Frontal cortex (tissue), 4 donors: ENCODE data around the gene PRSS21. TPM values are rescaled to one million over a fixed set of nuclear protein-coding genes. Genes with fewer than 3 reads are reported as not detected.

Source experiments
- DNase-seq, 2 donors: peaks; one replicate each; pipeline ENCODE4 v3.0.0; 2012; ENCODE audit warnings: low spot score in 2 of 2
- FAIRE-seq: peaks from 2 replicates; lab custom pipeline; 2012; peaks lifted over from hg19 to GRCh38; lab: Jason Lieb, UNC
- total RNA-seq: library from RNA; depleted of rRNA; stranded (reverse); fragments of >200 nt; gene quantifications from one replicate; pipeline ENCODE4 v1.2.3, GENCODE V29; 2014
- donor health status: control.
- donor health status: control.
- donor health status: control.

Gene PRSS21
- total RNA-seq, 1 donor from 2014 or later = not detected

GRCh38 chr16:2779151-2779920 lies 37.7 kb upstream of the PRSS21 start:
- FAIRE-seq = no peak
- DNase-seq = no peak

DNA sequence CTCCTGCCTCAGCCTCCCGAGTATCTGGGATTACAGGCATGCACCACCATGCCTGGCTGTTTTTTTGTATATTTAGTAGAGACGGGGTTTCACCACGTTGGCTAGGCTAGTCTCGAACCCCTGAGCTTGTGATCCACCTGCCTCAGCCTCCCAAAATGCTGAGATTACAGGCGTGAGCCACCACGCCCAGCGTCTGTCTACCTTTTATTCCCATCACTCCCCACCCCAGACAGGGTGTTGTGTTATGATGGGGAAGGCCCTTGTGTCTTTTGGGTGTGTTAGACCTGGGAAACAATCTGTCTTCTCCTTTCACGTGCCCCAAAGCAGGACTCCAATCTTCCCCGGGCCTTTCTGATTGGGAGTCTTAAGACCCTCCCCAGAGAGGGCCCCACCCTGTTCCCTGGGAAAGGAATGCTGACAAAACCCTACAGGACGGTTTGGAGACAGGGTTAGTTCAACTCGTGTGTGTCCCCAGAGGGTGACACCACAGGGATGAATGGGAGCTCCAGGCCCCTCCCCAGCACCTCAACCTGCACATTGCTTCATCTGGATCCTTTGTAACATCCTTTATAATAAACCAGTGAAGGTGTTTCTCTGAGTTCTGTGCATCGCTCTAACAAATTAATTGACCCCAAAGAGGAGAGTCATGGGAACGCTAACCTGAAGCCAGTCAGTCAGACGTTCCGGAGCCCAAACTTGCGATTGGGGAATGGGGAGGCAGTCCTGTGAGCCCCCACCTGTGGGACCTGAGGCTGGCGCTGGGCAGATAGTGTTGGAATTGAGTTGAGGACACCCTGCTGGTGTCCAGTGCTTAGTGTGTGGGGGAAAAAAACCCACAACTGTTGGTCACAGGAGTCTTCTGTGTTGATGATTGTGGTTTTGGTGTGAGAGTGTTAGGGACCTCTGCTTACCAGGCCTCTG lies 36.8 kb upstream of the PRSS21 start:
- FAIRE-seq = no peak
- DNase-seq = no peak

- DNase-seq = no peak
- FAIRE-seq = no peak
These were observed 34.3 kb upstream of the PRSS21 start for GRCh38 chr16:2782583-2783351.

- FAIRE-seq (no peak), DNase-seq (no peak)
These were observed 33.3 kb upstream of the PRSS21 start for GRCh38 chr16:2783581-2784357.

- DNase-seq (no peak), FAIRE-seq (no peak)
These were observed 32.5 kb upstream of the PRSS21 start for GRCh38 chr16:2784358-2785100.

DNA sequence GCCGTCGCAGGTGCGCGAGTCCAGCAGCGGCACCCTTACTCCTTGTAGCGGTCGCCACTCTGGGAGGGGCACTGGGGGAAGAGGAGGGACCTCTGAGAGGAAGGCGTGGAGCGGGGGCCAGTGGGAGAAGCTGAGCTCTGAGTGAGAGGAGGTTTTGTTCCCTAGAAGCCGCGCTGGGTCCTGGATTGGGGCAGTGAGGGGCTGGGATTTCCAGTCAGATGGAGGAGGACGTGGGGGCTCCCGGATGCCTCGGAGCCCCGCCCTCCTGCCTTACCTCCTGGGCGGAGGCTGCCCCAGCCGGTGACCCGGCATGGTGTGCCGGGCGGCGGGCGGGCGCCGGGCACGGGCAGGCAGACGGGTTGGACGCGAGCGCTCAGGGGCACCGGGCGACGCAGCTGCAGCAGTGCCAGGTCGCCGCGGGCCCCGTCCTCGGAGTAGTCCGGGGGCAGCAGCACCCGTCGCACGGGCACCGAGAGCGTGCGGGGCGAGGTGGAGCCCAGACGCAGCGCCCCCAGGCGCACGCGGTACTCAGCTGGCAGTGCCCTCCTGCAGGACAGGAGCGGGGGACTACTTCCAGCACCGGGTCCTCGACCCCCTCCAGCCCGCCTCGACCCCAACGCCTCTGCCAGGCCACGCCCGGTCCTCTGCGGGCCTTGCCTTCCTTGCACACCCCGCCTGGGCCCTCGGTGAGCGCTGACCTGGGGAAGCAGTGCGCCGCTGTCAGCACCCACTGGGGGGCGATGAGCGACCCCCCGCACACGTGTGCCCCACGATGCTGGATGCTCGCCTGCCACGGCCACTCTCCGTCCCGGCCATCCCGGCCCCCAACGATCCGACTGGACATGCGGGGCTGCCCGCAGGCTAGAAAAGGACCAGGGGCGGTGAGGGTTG lies 31.7 kb upstream of the PRSS21 start:
- DNase-seq = peak in 1 of 2 donors; percentile 58
- no peak for FAIRE-seq

DNA sequence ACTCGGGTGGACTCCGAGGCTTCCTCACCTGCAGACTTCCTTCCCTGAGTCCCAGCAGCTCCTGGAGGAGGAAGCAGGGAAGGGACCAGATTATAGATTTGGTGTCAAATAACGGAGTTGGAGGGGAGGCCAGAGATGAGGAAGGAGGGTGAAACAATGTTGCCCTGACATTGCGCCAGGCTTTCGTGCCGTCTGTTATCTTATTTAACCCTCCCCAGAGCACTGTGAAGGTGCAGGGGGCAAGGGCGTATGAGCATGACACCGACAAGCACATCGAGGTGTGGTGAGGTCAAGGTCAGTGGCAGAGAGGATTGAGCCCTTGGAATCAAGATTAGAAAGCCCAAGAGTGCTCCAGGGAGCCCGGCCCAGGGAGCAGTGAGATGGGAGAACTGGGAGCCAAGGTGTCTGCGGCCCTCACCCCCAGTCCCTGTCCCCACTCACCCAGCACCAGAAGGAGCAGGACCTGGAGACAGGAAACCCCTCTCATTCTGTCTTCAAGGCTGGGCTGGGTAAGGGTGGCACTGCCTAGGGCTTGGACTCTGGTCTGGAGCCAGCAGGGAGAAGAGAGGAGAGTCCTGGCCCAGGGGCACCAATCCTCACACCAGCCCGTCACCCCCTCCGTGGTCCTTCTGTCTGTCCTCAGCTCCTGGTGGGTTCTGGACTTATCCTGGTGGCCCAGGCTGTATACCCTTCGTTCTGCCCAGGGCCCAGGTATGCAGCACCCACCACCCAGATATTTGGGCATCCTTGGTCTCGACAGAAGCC lies 30.8 kb upstream of the PRSS21 start:
- DNase-seq = no peak
- no peak for FAIRE-seq

DNA sequence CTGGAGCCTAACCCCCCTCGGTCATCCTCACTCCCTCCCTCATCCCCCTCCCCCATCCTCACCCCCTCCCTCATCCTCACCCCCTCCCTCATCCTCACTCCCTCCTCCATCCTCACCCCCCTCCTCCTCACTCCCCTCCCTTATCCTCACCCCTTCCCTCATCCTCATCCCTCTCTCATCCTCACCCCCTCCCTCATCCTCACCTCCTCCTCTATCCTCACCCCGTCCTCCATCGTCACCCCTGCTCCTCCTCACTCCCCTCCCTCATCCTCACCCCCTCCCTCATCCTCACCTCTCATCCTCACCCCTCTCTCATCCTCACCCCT lies 30.2 kb upstream of the PRSS21 start:
- no peak for FAIRE-seq
- DNase-seq = no peak

DNA sequence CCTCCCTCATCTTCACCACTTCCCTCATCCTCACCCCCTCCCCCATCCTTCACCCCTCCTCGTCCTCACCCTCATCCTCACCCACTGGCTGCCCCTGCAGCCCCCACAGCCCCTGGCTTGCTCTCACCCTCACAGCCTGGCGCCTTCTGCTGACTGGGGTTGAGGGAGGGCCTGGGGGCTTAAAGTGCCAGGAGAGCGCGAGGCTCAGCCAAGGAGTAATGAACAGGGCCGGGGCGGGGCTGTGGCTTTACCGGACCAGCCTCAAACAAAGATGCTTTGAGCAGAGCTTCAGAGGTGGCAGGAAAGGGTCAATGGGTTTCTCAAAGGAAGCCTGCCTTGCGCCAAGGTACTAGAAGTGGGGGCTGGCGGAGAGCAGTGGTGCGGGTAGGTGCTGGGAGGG lies 29.6 kb upstream of the PRSS21 start, which contains the start of gene PRSS33:
Gene PRSS33 (minus strand): TSS at position 155 of the 400 bp plus-strand sequence. CDS start 1,013 bp downstream, outside the sequence.
- FAIRE-seq = no peak

DNA sequence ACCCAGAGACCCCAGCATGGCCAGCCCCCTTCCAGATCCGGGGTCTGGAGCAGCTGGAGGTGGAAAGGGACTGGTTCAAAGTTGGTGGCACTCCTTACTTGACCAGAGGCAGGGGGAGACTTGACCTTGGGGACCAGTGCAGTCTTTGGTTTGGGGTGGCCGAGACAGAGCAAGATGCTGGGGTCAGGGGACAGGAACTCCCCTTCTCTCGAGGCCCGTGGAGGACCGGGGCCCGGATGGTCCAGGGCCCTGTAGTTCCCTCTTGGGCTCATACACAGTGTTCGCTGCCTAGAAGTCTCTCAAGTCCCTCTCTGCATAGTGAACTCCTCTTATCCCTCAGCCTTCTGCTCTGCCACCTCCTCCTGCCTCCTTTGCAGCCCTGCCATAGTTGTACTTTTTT lies 29.1 kb upstream of the PRSS21 start:
- no peak for DNase-seq
- FAIRE-seq = no peak

More for the DNA sequence above, 29.6 kb upstream of the PRSS21 start, which contains the start of gene PRSS33:
- DNase-seq = no peak

DNA sequence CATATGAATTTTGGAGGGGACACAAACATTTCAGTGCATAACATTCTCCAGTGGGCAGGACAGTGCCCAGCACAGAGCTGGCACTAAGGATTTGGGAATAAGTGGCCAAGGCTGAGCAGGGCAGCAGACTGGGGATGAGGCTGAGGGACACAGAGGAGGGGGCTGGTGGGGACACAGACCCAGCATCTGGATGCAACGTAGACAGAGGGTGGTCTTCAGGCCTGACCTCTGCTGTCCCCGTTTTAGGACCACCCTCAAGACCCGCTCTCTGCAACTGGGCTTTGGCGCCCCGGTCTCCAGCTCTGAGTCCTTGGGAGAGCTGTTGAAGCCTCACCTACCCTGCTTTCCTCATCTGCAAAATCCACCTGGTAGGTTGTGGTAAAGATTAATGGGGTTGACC lies 26.4 kb upstream of the PRSS21 start:
- DNase-seq = no peak
- FAIRE-seq = no peak

GRCh38 chr16:2791174-2791573 lies 25.9 kb upstream of the PRSS21 start:
- DNase-seq (no peak), FAIRE-seq (no peak)

- FAIRE-seq = no peak
- no peak for DNase-seq
These were observed 24.1 kb upstream of the PRSS21 start for GRCh38 chr16:2792940-2793339.

DNA sequence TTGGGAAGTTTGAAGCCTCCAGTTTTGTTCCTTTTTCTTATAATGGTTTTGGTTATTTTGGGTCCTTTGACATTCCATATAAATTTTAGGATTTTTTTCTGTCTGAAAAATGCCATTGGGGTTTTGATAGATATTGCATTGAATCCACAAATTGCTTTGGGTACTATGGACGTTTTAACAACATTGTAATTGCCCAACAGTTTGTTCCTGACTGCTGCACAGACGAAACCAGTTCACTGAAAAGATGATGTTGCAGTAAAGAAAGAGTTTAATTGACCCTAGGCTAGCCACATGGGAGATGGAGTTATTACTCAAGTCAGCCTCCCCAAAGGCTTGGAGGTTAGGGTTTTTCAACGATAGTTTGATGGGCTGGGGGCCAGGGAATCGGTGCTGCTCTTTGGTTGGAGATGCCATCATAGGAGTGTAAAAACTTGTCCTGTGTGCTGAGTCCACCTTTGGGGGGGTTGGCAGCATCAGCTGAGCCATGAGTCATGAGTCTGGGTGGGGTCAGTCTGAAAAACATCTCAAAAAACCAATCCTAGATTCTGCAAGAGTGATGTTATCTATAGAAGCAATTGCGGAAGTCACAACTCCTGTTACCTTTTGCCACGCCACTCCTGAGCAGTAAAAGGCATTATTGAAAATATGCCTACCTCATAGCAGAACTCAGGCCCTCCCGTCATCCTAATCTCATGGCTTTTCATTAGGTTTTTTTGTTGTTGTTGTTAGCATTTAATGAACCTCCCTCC lies 21.5 kb upstream of the PRSS21 start:
- FAIRE-seq = no peak

DNA sequence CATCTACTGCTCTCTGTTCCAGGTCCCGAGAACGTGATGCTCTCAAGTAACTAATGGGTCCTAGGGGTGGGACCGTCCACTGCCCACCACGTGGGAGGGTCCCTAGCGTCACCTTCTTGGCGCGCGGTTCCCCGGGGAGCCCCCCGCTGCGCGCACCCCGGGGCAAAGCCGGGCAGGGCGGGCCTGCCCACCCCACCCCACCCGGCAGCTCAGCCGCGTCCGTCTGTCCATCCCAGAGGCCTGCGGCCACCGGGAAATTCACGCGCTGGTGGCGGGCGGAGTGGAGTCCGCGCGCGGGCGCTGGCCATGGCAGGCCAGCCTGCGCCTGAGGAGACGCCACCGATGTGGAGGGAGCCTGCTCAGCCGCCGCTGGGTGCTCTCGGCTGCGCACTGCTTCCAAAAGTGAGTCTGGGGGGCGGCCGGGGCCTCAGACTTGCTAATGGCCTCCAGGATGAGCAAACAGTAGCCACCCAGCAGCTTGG lies 18.3 kb upstream of the PRSS21 start:
- FAIRE-seq = no peak
- DNase-seq = no peak

More for the DNA sequence above, 21.5 kb upstream of the PRSS21 start:
- DNase-seq = no peak

DNA sequence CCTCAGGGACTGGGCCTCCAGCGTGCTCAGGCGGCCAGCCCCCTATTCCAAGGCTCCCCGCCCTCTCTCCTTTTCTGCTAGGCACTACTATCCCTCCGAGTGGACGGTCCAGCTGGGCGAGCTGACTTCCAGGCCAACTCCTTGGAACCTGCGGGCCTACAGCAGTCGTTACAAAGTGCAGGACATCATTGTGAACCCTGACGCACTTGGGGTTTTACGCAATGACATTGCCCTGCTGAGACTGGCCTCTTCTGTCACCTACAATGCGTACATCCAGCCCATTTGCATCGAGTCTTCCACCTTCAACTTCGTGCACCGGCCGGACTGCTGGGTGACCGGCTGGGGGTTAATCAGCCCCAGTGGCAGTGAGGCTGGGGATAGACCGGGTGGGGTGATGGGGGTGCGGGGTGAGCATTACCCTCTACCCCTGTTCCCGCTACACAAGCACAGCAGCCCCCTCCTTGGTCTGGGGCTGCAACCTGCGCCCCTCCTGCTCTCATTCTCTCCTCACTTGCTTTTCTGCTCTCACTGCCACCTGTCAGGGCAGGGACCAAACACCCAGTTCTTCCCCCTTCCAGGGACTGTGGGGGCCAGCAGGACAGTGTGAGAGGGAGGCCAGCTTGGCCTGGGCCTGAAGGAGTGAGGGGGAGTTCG lies 17.7 kb upstream of the PRSS21 start:
- no peak for FAIRE-seq

More for the DNA sequence above, 17.7 kb upstream of the PRSS21 start:
- no peak for DNase-seq
